Stimulated activated CD8-positive, alpha-beta memory T cell treated with anti-CD3 and anti-CD28 coated beads, Interleukin-4, amount 100 ng/mL, for 24 hours (primary cell): ENCODE measurements around the gene CUEDC2.
A peak's percentile ranks its signal among the peaks of the same experiment; 100 is the strongest.

Experiments used
- DNase-seq: peaks from one replicate; pipeline ENCODE4 v3.0.0-alpha.2; 2020; ENCODE audit warnings: low read depth

Gene CUEDC2

GRCh38 chr10:102432162-102432950 lies at the start of gene CUEDC2:
Gene CUEDC2 (minus strand): TSS chr10:102432574. CDS start chr10:102425188, 7,386 bp downstream.
- peak; percentile 92 for DNase-seq

- DNase-seq, result no peak
These were observed 48.0 kb upstream of the CUEDC2 start for GRCh38 chr10:102480396-102480795.

GRCh38 chr10:102479651-102480050 lies 47.3 kb upstream of the CUEDC2 start:
- DNase-seq, result no peak

GRCh38 chr10:102476466-102477141 lies 44.2 kb upstream of the CUEDC2 start:
- no peak for DNase-seq

- DNase-seq, result no peak
These were observed 43.2 kb upstream of the CUEDC2 start for GRCh38 chr10:102475451-102476040.

- DNase-seq, result no peak
These were observed 41.3 kb upstream of the CUEDC2 start for GRCh38 chr10:102473445-102474331.

GRCh38 chr10:102470579-102471546 lies 38.5 kb upstream of the CUEDC2 start:
- no peak for DNase-seq

GRCh38 chr10:102468683-102469082 lies 36.3 kb upstream of the CUEDC2 start:
- no peak for DNase-seq

- no peak for DNase-seq
These were observed 35.6 kb upstream of the CUEDC2 start for GRCh38 chr10:102467971-102468438.

- DNase-seq, result no peak
These were observed 34.9 kb upstream of the CUEDC2 start for GRCh38 chr10:102467318-102467717.

GRCh38 chr10:102465466-102465865 lies 33.1 kb upstream of the CUEDC2 start:
- no peak for DNase-seq

GRCh38 chr10:102463983-102464382 lies 31.6 kb upstream of the CUEDC2 start:
- no peak for DNase-seq

GRCh38 chr10:102462512-102463054 lies 30.2 kb upstream of the CUEDC2 start:
- no peak for DNase-seq

GRCh38 chr10:102461187-102462054 lies 29.0 kb upstream of the CUEDC2 start:
- peak; percentile 92 for DNase-seq

GRCh38 chr10:102460836-102461186 lies 28.4 kb upstream of the CUEDC2 start:
- DNase-seq, result no peak

- no peak for DNase-seq
These were observed 26.3 kb upstream of the CUEDC2 start for GRCh38 chr10:102458656-102459055.

- no peak for DNase-seq
These were observed 25.3 kb upstream of the CUEDC2 start for GRCh38 chr10:102457591-102458150.

- no peak for DNase-seq
These were observed 23.6 kb upstream of the CUEDC2 start for GRCh38 chr10:102455893-102456471.
